H9 (cell line): ENCODE data around the gene MXI1. TPM values are rescaled to one million over a fixed set of nuclear protein-coding genes. Genes with fewer than 3 reads are reported as not detected.

ENCODE experiments used
- DNase-seq: peaks from one replicate; pipeline ENCODE4 v3.0.0-alpha.2; 2017
- H2AFZ ChIP-seq: one replicate; pipeline ENCODE4 v1.6.1; 2013; ENCODE audit warnings: mild to moderate bottlenecking, low read length, control low read depth, moderate library complexity
- H2AK5ac ChIP-seq: 2 replicates; pipeline ENCODE4 v1.6.1; 2013; ENCODE audit warnings: low read length, control low read depth, mixed read lengths; ENCODE audit not compliant: insufficient read length
- H2BK120ac ChIP-seq: one replicate; pipeline ENCODE4 v1.6.1; 2013; ENCODE audit warnings: low read depth, mild to moderate bottlenecking, low read length, control low read depth, inconsistent platforms; ENCODE audit not compliant: poor library complexity, severe bottlenecking
- H2BK12ac ChIP-seq: 2 replicates; pipeline ENCODE4 v1.6.1; 2013; ENCODE audit warnings: low read length, control low read depth, mixed read lengths, low read depth; ENCODE audit not compliant: insufficient read length
- H2BK15ac ChIP-seq: 2 replicates; pipeline ENCODE4 v1.6.1; 2013; ENCODE audit warnings: low read depth, low read length, control low read depth
- H2BK20ac ChIP-seq: one replicate; pipeline ENCODE4 v1.6.1; 2013; ENCODE audit warnings: low read depth, mild to moderate bottlenecking, low read length, control low read depth, inconsistent platforms; ENCODE audit not compliant: poor library complexity, severe bottlenecking
- H2BK5ac ChIP-seq: 2 replicates; pipeline ENCODE4 v1.6.1; 2013; ENCODE audit warnings: low read length, control low read depth, mixed read lengths; ENCODE audit not compliant: insufficient read length
- H3K14ac ChIP-seq: 2 replicates; pipeline ENCODE4 v1.6.1; 2013; ENCODE audit warnings: low read length, control low read depth; ENCODE audit not compliant: insufficient read depth
- H3K18ac ChIP-seq: 2 replicates; pipeline ENCODE4 v1.6.1; 2013; ENCODE audit warnings: low read depth, mild to moderate bottlenecking, mixed read lengths, low read length, control low read depth; ENCODE audit not compliant: insufficient read length
- H3K23ac ChIP-seq: 2 replicates; pipeline ENCODE4 v1.6.1; 2013; ENCODE audit warnings: low read length, control low read depth, mixed read lengths, low read depth; ENCODE audit not compliant: insufficient read length
- H3K23me2 ChIP-seq: 2 replicates; pipeline ENCODE4 v1.6.1; 2013; ENCODE audit warnings: low read depth, mild to moderate bottlenecking, mixed read lengths, low read length, control low read depth; ENCODE audit not compliant: insufficient read length, poor library complexity, severe bottlenecking
- H3K27ac ChIP-seq: 2 replicates; pipeline ENCODE4 v1.5.1; 2013; ENCODE audit warnings: low read length, control low read depth, mixed read lengths, low read depth; ENCODE audit not compliant: insufficient read length
- H3K27me3 ChIP-seq: 2 replicates; pipeline ENCODE4 v1.6.1; 2013; ENCODE audit warnings: low read length, control low read depth, inconsistent platforms; ENCODE audit not compliant: insufficient read depth
- H3K4ac ChIP-seq: 2 replicates; pipeline ENCODE4 v1.6.1; 2013; ENCODE audit warnings: low read depth, mild to moderate bottlenecking, control low read depth, inconsistent platforms, low read length, moderate library complexity
- H3K4me1 ChIP-seq: 2 replicates; pipeline ENCODE4 v1.6.1; 2013; ENCODE audit warnings: low read length, control low read depth, inconsistent platforms; ENCODE audit not compliant: insufficient read depth
- H3K4me2 ChIP-seq: 2 replicates; pipeline ENCODE4 v1.6.1; 2013; ENCODE audit warnings: low read length, control low read depth, mixed read lengths; ENCODE audit not compliant: insufficient read length, insufficient read depth
- H3K56ac ChIP-seq: 2 replicates; pipeline ENCODE4 v1.6.1; 2013; ENCODE audit warnings: low read depth, mild to moderate bottlenecking, mixed read lengths, low read length, control low read depth; ENCODE audit not compliant: insufficient read length
- H3K79me1 ChIP-seq: 2 replicates; pipeline ENCODE4 v1.6.1; 2013; ENCODE audit warnings: low read depth, mild to moderate bottlenecking, moderate library complexity, low read length, control low read depth, inconsistent platforms; ENCODE audit not compliant: insufficient read depth, poor library complexity, severe bottlenecking
- H3K79me2 ChIP-seq: 2 replicates; pipeline ENCODE4 v1.6.1; 2013; ENCODE audit warnings: low read length, control low read depth, inconsistent platforms; ENCODE audit not compliant: insufficient read depth
- H3K9ac ChIP-seq: 2 replicates; pipeline ENCODE4 v1.6.1; 2013; ENCODE audit warnings: low read length, control low read depth, mixed read lengths; ENCODE audit not compliant: insufficient read length; ENCODE audit errors: extremely low read depth
- H3K9me3 ChIP-seq: one replicate; pipeline ENCODE4 v1.6.1; 2013; ENCODE audit warnings: low read depth, low read length, inconsistent platforms; ENCODE audit not compliant: control insufficient read depth
- H3T11ph ChIP-seq: one replicate; pipeline ENCODE4 v1.6.1; 2013; ENCODE audit warnings: mild to moderate bottlenecking, low read length, control low read depth, inconsistent platforms
- H4K20me1 ChIP-seq: one replicate; pipeline ENCODE4 v1.6.1; 2013; ENCODE audit not compliant: control insufficient read depth, insufficient read length, insufficient read depth
- H4K5ac ChIP-seq: 2 replicates; pipeline ENCODE4 v1.6.1; 2013; ENCODE audit warnings: low read depth, mild to moderate bottlenecking, mixed read lengths, low read length, control low read depth; ENCODE audit not compliant: insufficient read length
- H4K8ac ChIP-seq: replicated peaks from 2 replicates; pipeline ENCODE4 v1.6.1; 2013; ENCODE audit warnings: low read length, control low read depth, mixed read lengths, low read depth; ENCODE audit not compliant: insufficient read length
- H4K91ac ChIP-seq: 2 replicates; pipeline ENCODE4 v1.6.1; 2013; ENCODE audit warnings: low read depth, mild to moderate bottlenecking, moderate library complexity, mixed read lengths, low read length, control low read depth; ENCODE audit not compliant: insufficient read length
- H3K27ac Mint-ChIP-seq, 3 experiments: 2 replicates in 2 of 3; 3 replicates in 1 of 3; pipeline ENCODE4 v1.8.0; 2020 to 2021; ENCODE audit warnings: mixed read lengths in 3 of 3, mild to moderate bottlenecking in 1 of 3, moderate library complexity in 1 of 3
- H3K27me3 Mint-ChIP-seq: 2 replicates; pipeline ENCODE4 v1.8.0; 2021; ENCODE audit warnings: low read depth, mild to moderate bottlenecking, moderate library complexity, mixed read lengths
- H3K36me3 Mint-ChIP-seq, 3 experiments: 2 replicates in 2 of 3; 3 replicates in 1 of 3; pipeline ENCODE4 v1.8.0; 2020 to 2021; ENCODE audit warnings: low read depth in 3 of 3, mixed read lengths in 3 of 3; ENCODE audit not compliant: insufficient read depth in 1 of 3
- H3K4me1 Mint-ChIP-seq, 2 experiments: 2 replicates each; pipeline ENCODE4 v1.8.0; 2020; ENCODE audit warnings: mixed read lengths in 2 of 2
- H3K4me3 Mint-ChIP-seq, 2 experiments: 2 replicates in 1 of 2; 3 replicates in 1 of 2; pipeline ENCODE4 v1.8.0; 2020 to 2021; ENCODE audit warnings: mild to moderate bottlenecking in 2 of 2, mixed read lengths in 2 of 2, moderate library complexity in 1 of 2
- H3K9me3 Mint-ChIP-seq, 2 experiments: 2 replicates in 1 of 2; 3 replicates in 1 of 2; pipeline ENCODE4 v1.8.0; 2020; ENCODE audit warnings: mild to moderate bottlenecking in 2 of 2, mixed read lengths in 2 of 2, moderate library complexity in 1 of 2
- WGBS: extraction: QIAGEN DNeasy Blood & Tissue Kit; methylation state at CpG from one replicate; pipeline ENCODE4 v1.1.7; 2013; ENCODE audit warnings: missing lambda C conversion rate, low lambda C conversion rate, mixed read lengths; ENCODE audit not compliant: insufficient read length; ENCODE audit errors: extremely low coverage; 5-methylcytosine and 5-hydroxymethylcytosine counted together
- total RNA-seq: library from RNA; stranded (reverse); gene quantifications from 2 replicates; pipeline ENCODE4 v1.2.1, GENCODE V29; 2021
- TF ChIP-seq, protein P1 (sequence below): fragments of 200-600 bp; sonication (generic); conservative IDR thresholded peaks from 3 replicates; pipeline ENCODE4 v1.8.0; 2021; ENCODE audit warnings: antibody characterized with exemption, mild to moderate bottlenecking

MXI1 gene
- total RNA-seq, 1 experiment from 2014 or later: 5.6 TPM

DNA sequence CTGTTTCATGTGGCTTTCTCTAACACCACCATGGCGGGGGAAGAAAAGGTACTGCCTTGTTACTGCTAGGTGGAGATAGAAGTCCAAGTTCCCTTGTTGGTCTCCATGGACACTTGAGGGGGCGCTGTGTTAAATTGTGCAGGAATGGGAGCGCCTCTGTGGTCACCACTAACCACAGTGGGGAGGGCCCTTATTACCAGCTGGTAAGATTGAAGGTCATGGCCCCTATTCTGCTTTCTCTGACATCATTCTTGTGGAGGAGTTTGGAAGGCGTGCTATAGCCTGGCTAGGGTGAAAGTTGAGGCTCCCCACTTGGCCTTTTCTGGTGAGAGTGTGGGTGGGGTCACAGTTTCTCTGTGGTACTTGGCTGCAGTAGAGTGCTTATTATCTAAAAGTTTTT lies 14.9 kb upstream of the MXI1 start:
- no peak overlapping the region for H3K27ac ChIP-seq
- H3K4me2 ChIP-seq: no peak overlapping the region
- no peak overlapping the region for H3K18ac ChIP-seq
- no peaks in the 10 kb centered on the region for H3K9me3 ChIP-seq
- H3K4me1 Mint-ChIP-seq: peaks cover 5% of the 10 kb centered on the region in 2 experiments; a peak in 3 of 4 replicates
- no peak overlapping the region for H2AFZ ChIP-seq
- no peaks in the 10 kb centered on the region for H4K20me1 ChIP-seq
- H3K79me2 ChIP-seq: no peaks in the 10 kb centered on the region
- no peaks in the 10 kb centered on the region for H3K23me2 ChIP-seq
- no peak overlapping the region for H2BK20ac ChIP-seq
- TF ChIP-seq, protein P1, sequence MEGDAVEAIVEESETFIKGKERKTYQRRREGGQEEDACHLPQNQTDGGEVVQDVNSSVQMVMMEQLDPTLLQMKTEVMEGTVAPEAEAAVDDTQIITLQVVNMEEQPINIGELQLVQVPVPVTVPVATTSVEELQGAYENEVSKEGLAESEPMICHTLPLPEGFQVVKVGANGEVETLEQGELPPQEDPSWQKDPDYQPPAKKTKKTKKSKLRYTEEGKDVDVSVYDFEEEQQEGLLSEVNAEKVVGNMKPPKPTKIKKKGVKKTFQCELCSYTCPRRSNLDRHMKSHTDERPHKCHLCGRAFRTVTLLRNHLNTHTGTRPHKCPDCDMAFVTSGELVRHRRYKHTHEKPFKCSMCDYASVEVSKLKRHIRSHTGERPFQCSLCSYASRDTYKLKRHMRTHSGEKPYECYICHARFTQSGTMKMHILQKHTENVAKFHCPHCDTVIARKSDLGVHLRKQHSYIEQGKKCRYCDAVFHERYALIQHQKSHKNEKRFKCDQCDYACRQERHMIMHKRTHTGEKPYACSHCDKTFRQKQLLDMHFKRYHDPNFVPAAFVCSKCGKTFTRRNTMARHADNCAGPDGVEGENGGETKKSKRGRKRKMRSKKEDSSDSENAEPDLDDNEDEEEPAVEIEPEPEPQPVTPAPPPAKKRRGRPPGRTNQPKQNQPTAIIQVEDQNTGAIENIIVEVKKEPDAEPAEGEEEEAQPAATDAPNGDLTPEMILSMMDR: peak; percentile 57
- no peaks in the 10 kb centered on the region; a peak in 1 of 5 replicates for H3K9me3 Mint-ChIP-seq
- no peak overlapping the region for H3K56ac ChIP-seq
- H3K27me3 ChIP-seq: no peaks in the 10 kb centered on the region
- H3K27me3 Mint-ChIP-seq: peaks cover 76% of the 10 kb centered on the region
- H3K14ac ChIP-seq: no peak overlapping the region
- no peak overlapping the region for H3K4ac ChIP-seq
- no peak overlapping the region for H2BK12ac ChIP-seq
- no peaks in the 10 kb centered on the region for H3K4me1 ChIP-seq
- H2AK5ac ChIP-seq: no peak overlapping the region
- no peak overlapping the region for H2BK120ac ChIP-seq
- no peak overlapping the region for H3K23ac ChIP-seq
- H3K4me3 Mint-ChIP-seq: no peak overlapping the region
- no peaks in the 10 kb centered on the region for H3K36me3 Mint-ChIP-seq
- H3K27ac Mint-ChIP-seq: no peak overlapping the region
- H4K91ac ChIP-seq: no peak overlapping the region
- peak; percentile 47 for DNase-seq
- no peaks in the 10 kb centered on the region for H3K79me1 ChIP-seq
- H4K8ac ChIP-seq: no peak overlapping the region
- no peak overlapping the region for H4K5ac ChIP-seq
- H3K9ac ChIP-seq: no peak overlapping the region
- H2BK5ac ChIP-seq: no peak overlapping the region
- H3T11ph ChIP-seq: no peak overlapping the region
- H2BK15ac ChIP-seq: no peak overlapping the region
- no CpG with 5 or more reads among the region's 4 CpGs for WGBS
